NCI-H128 (cell line): ENCODE measurements around the gene DEFB132.
"Not testable (repeated sequence)": the region's sequence is repeated elsewhere in the genome, so short reads cannot be mapped to it uniquely, and the experiment has no call there.

Experiments used
- DNase-seq: peaks from one replicate; lab custom pipeline; 2025; ENCODE audit not compliant: unreplicated experiment; lab: John Stamatoyannopoulos, UW

The DEFB132 gene, protein sequence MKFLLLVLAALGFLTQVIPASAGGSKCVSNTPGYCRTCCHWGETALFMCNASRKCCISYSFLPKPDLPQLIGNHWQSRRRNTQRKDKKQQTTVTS

DNA sequence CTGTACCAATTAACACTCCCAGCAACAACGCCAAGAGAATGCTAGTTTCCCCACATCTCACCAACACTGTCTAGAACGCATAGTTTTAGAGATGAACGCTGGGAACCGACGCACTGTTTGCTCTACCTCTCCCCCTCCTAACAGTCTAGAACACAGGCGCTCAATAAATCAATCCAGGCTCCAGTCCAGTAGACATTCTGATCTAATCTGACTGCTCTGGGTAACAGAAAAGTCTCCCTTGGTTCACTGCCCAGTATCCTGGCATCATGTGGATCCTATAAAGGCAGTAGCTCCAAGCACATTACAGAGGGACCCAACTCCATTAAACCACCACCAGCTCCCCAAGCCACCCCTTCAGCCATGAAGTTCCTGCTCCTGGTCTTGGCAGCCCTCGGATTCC, at the start of gene DEFB132:
TSS of gene DEFB132 (plus strand) at position 306 of the 400 bp plus-strand sequence. CDS start at position 361, 55 bp downstream.
- DNase-seq, result no peak

DNA sequence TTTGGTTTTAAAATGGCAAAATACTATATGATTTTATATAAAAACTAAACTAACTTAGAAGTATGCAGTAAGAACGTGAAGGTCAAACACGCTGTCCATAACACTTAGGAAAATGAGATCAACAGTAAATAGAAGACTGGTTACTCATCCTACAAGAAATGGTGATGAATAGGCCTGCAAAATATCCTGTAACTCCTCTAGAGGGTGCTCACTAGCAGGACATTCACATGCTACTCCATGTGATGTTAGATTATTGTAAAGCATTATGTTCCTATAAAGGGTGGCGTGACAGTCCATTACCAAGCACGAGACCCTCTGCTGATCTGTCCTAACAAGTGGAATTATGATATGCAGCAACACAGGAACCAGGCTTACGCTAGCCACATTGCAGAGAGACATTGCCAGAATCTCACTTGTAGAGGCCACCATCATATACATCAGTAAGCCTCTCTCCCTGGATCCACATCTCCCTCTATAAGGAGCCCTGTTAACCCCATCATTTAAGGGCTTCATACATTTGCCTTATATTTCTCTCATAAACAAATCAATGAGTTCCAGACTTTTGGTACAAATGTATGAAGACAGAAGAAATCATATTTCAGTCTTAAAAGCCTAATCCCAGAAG, 48.5 kb upstream of the DEFB132 start:
- DNase-seq, result no peak

DNA sequence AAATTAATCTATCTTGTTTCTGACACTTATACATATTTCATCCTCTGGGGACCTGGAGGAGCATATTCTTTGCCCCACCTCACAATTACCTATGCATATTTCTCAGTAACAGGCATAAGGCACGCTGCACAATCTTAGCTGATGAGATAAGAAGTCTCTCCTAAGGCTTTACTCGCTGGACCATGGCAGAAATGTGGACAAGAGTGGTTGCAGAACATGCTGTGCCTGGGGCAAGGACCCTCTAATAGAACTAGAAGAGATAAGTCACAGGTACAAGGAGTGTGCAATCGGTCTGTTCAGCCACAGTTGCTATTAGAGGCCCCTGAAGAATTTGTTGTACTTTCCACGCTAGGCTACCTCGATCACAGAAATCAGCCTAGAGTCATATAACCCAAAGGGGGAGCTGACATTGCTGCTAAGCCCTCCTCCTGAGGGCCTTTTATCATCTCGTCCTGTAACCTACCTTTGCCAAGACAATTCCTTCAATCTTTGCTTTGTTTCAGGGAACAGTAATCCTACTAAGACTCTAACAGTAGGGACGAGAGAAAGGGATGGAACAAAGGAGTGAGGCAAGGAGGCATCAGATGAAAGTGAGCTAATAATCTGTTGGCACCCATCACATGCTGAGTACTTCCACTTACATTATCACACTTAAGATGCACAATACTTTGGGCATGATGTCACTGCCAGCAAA, 46.6 kb upstream of the DEFB132 start:
- DNase-seq, result no peak

DNA sequence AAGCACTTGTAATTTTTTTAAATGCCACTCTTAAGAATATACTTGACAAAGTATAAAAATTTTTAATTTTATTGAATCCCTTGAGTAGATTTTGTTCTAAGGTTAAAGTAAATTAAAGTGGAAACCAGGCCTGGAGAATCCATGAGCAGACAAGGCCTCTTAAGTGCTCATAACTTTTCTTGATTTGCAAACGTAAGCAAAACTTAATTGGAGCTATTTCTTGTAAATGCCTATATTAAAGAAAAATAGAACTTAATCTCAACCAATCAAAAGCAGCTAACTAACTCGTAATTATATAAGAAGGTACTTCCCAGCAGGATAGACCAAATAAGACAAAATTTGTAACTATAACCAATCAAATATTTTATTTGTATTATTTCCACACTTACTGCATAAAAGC, 43.1 kb upstream of the DEFB132 start:
- DNase-seq, result no peak

GRCh38 chr20:215796-216195, 41.7 kb upstream of the DEFB132 start:
- no peak for DNase-seq

GRCh38 chr20:217266-217665, 40.3 kb upstream of the DEFB132 start:
- no peak for DNase-seq

GRCh38 chr20:219290-220115, 38.0 kb upstream of the DEFB132 start:
- no peak for DNase-seq

- DNase-seq, result no peak
Measured at GRCh38 chr20:221258-221830, 36.2 kb upstream of the DEFB132 start.

- not testable (repeated sequence) for DNase-seq
Measured at GRCh38 chr20:225879-226278, 31.6 kb upstream of the DEFB132 start.

DNA sequence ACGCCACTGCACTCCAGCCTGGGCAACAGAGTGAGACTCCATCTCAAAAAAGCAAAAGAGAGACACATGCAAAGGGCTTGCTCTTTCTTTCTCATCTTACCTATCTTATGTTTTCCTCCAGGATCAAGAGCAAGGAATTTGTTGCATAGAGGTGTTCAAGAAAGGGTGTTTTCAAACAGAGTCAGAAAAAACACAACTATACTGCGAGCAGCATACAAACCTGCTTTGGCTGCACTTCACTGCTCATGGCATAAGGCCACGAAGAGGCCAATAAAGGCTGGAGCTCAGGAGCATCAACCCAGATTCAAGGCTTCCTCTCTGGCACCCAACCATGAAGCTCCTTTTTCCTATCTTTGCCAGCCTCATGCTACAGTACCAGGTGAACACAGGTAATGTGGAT, 30.6 kb upstream of the DEFB132 start, which contains the start of gene DEFB129:
TSS of gene DEFB129 (plus strand) at position 301 of the 400 bp plus-strand sequence. CDS start at position 332, 31 bp downstream.
- no peak for DNase-seq

DNA sequence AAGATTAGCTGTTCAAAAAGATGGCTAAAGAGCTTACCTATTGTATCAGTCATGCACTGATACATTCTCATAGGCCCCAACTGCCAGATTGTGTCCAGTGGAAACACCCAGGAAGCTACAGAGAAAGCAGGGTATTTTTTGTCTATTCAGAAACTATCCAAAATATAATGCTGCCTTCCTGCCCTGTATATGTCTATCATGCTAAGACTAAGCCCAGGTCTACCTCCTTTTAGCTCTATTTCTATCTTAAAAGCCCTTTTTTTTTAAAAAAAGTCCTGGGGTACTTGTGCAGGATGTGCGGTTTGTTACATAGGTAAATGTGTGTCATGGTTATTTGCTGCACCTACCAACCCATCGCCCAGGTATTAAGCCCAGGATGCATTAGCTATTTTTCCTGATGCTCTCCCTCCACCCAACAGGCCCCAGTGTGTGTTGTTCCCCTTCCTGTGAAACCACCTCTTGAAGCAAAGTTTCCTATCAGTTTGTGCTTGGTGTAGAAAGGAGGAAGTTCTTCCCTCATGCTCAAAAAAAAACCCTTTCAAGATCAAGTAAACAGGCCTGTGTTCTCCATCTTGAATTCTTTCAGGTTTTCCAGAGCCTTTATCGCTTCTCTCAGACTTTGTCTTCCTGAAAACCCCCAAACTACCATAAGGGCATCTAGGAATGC, 30.0 kb upstream of the DEFB132 start:
- DNase-seq, result no peak

DNA sequence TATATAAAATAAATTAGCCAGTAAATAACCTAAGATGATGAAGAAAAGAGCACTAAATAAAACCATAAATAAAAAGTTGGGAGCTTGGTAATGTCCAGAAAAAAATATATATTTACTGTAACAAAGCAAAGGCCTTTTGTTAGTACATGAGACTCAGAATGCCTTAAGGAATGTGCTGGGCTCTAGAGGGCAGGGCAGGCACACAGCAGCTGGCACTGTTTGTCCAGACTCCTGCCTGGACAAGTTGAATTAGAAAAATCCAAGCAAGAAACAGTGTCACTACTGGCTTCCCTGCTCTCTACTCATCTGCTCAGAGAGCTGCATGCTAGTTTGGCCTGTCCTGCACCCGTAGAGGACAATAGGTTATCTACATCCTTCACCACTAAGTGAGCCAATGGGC, 21.6 kb upstream of the DEFB132 start:
- no peak for DNase-seq

- no peak for DNase-seq
Measured at GRCh38 chr20:237489-237888, 20.0 kb upstream of the DEFB132 start.

- DNase-seq, result no peak
Measured at GRCh38 chr20:237929-238328, 19.6 kb upstream of the DEFB132 start.

- DNase-seq, result no peak
Measured at GRCh38 chr20:242905-243304, 14.6 kb upstream of the DEFB132 start.

GRCh38 chr20:251354-251753, 6.2 kb upstream of the DEFB132 start:
- no peak for DNase-seq

DNA sequence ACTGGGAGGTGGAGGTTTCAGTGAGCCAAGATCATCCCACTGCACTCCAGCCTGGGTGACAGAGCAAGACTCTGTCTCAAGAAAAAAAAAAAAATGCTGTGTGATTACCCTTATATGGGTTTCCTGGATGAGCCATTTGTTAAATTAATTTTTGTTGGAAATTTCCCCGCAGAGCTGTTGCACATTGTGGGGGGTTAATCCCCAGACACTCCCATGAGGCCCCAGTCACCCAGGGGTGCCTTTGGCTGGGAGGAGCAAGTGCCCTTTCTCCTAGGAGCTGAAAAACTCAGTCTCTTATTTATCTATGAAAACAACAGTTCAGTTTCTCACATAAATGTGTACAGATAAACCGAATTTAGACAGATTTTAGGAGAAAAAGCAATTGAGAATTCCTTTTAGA, 4.7 kb upstream of the DEFB132 start:
- no peak for DNase-seq

GRCh38 chr20:253447-253846, 4.1 kb upstream of the DEFB132 start:
- not testable (repeated sequence) for DNase-seq

- DNase-seq, result no peak
Measured at GRCh38 chr20:258269-258858, 840 bp downstream of the DEFB132 start.

DNA sequence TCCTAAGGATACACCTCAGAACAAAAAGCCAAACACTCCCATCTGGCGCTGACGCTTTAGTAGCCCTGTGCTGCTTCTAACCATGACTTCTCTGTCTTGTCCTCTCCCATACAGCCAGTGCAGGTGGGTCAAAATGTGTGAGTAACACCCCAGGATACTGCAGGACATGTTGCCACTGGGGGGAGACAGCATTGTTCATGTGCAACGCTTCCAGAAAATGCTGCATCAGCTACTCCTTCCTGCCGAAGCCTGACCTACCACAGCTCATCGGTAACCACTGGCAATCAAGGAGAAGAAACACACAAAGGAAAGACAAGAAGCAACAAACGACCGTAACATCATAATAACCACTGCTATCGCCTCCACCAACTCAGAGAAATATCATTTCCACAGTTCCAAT, 1.4 kb downstream of the DEFB132 start:
- no peak for DNase-seq
